Common myeloid progenitor, CD34-positive (primary cell): ENCODE measurements around the gene IL5RA.

ENCODE experiments used
- CTCF ChIA-PET: fragments of 350-600 bp; sonication (Branson Sonifier 250); formaldehyde crosslinking; loops from one replicate; lab custom pipeline; 2021; ENCODE audit warnings: antibody characterized with exemption; lab: Charles Lee
- POLR2A ChIA-PET: fragments of 350-600 bp; sonication (Branson Sonifier 250); formaldehyde crosslinking; loops from one replicate; lab custom pipeline; 2021; ENCODE audit warnings: antibody characterized with exemption; lab: Charles Lee
- DNase-seq, 3 donors: peaks; one replicate each; pipeline versions ENCODE4 v3.0.0 to v3.0.0-alpha.2; 2013
- H3K27ac ChIP-seq, 2 experiments: 1 replicate in 1 of 2; 2 replicates in 1 of 2; pipeline ENCODE4 v1.7.0; 2013; ENCODE audit warnings: inconsistent platforms in 2 of 2, low read length in 2 of 2, mild to moderate bottlenecking in 2 of 2, low read depth in 1 of 2, moderate library complexity in 1 of 2; ENCODE audit not compliant: severe bottlenecking in 2 of 2, insufficient read depth in 1 of 2, poor library complexity in 1 of 2
- H3K27me3 ChIP-seq, 5 experiments: replicated peaks in 2 of 5; 1 replicate in 3 of 5; 2 replicates in 2 of 5; pipeline versions ENCODE4 v1.6.1 to v1.7.0; 2013; ENCODE audit warnings: low read length in 4 of 5, mild to moderate bottlenecking in 2 of 5, moderate library complexity in 2 of 5, inconsistent platforms in 1 of 5; ENCODE audit not compliant: insufficient read depth in 5 of 5, control insufficient read depth in 4 of 5
- H3K36me3 ChIP-seq, 4 experiments: 1 replicate in 2 of 4; 2 replicates in 2 of 4; pipeline versions ENCODE4 v1.6.1 to v1.7.0; 2013; ENCODE audit warnings: low read length in 3 of 4, control low read depth in 1 of 4, mild to moderate bottlenecking in 1 of 4; ENCODE audit not compliant: control insufficient read depth in 4 of 4, insufficient read depth in 4 of 4
- H3K4me1 ChIP-seq, 4 experiments: 1 replicate in 3 of 4; 2 replicates in 1 of 4; pipeline versions ENCODE4 v1.6.1 to v1.7.1; 2013; ENCODE audit warnings: low read length in 3 of 4, mild to moderate bottlenecking in 3 of 4, control low read depth in 1 of 4, inconsistent platforms in 1 of 4, moderate library complexity in 1 of 4; ENCODE audit not compliant: control insufficient read depth in 4 of 4, insufficient read depth in 4 of 4; ENCODE audit errors: control extremely low read depth in 1 of 4
- H3K4me3 ChIP-seq, 7 experiments: 1 replicate in 4 of 7; 2 replicates in 3 of 7; pipeline versions ENCODE4 v1.5.1 to v1.7.0; 2013; ENCODE audit warnings: mild to moderate bottlenecking in 7 of 7, low read length in 6 of 7, moderate library complexity in 6 of 7, inconsistent platforms in 2 of 7, low read depth in 2 of 7, control low read depth in 1 of 7; ENCODE audit not compliant: insufficient read depth in 4 of 7, control insufficient read depth in 1 of 7; ENCODE audit errors: extremely low read depth in 1 of 7
- H3K9me3 ChIP-seq, 5 experiments: 1 replicate in 4 of 5; 2 replicates in 1 of 5; pipeline versions ENCODE4 v1.6.1 to v1.7.1; 2013; ENCODE audit warnings: low read length in 4 of 5, mild to moderate bottlenecking in 2 of 5, inconsistent platforms in 1 of 5, low read depth in 1 of 5, moderate library complexity in 1 of 5; ENCODE audit not compliant: control insufficient read depth in 4 of 5, insufficient read depth in 2 of 5; ENCODE audit errors: control extremely low read depth in 1 of 5
- WGBS: methylation state at CpG from one replicate; pipeline ENCODE4 v1.1.5; 2013; ENCODE audit not compliant: insufficient coverage; 5-methylcytosine and 5-hydroxymethylcytosine counted together

The IL5RA gene

DNA sequence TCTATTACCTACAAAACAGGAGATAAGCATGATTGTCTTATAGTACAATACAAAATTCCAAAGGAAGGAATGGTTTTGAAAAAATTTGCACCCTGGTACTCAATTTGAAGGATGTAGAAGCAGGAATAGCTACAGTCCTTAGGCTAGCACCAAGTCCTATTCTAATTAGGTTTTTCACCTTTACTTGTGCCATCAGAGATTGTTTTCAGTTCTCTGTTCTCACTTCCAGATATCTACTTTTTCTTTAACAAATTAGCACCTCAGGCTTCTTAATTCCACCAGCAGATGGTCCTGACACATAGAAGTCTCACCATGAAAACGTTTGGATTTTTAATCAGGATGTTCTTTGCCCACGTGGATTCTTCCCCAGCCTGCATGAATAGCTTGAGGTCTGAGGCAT is 43.8 kb downstream of the IL5RA start:
- no peaks in the 10 kb centered on the region for H3K4me1 ChIP-seq
- DNase-seq, result no peak
- no peaks in the 10 kb centered on the region for H3K9me3 ChIP-seq
- ChIA-PET POLR2A (no interaction called here), CTCF (no interaction called here)
- H3K27ac ChIP-seq, result no peak overlapping the region
- peaks cover 0 to 3% (median 0%) of the 10 kb centered on the region in 5 experiments for H3K27me3 ChIP-seq
- 76% methylated on average over 2 of the region's 2 CpGs for WGBS
- no peak overlapping the region for H3K4me3 ChIP-seq
- H3K36me3 ChIP-seq, result no peaks in the 10 kb centered on the region

GRCh38 chr3:3065876-3066275 is 44.3 kb downstream of the IL5RA start:
- no peaks in the 10 kb centered on the region for H3K36me3 ChIP-seq
- no peak overlapping the region for H3K4me3 ChIP-seq
- 86% methylated on average over 2 of the region's 2 CpGs for WGBS
- peaks cover 0 to 3% (median 0%) of the 10 kb centered on the region in 5 experiments for H3K27me3 ChIP-seq
- no peaks in the 10 kb centered on the region for H3K4me1 ChIP-seq
- ChIA-PET POLR2A (no interaction called here), CTCF (no interaction called here)
- DNase-seq, result no peak
- H3K27ac ChIP-seq, result no peak overlapping the region
- H3K9me3 ChIP-seq, result no peaks in the 10 kb centered on the region

GRCh38 chr3:3064297-3064696 is 45.9 kb downstream of the IL5RA start:
- 89% methylated on average over 3 of the region's 4 CpGs for WGBS
- CTCF ChIA-PET, result no interaction called here
- H3K36me3 ChIP-seq, result no peaks in the 10 kb centered on the region

GRCh38 chr3:3059645-3060044 is 50.5 kb downstream of the IL5RA start:
- H3K27ac ChIP-seq, result no peak overlapping the region
- 100% methylated on average over 1 of the region's 1 CpG for WGBS

More at GRCh38 chr3:3064297-3064696, 45.9 kb downstream of the IL5RA start:
- H3K4me1 ChIP-seq, result no peaks in the 10 kb centered on the region
- no peak for DNase-seq
- no peak overlapping the region for H3K4me3 ChIP-seq
- no peak overlapping the region for H3K27ac ChIP-seq
- H3K9me3 ChIP-seq, result no peaks in the 10 kb centered on the region
- POLR2A ChIA-PET, result no interaction called here
- H3K27me3 ChIP-seq, result peaks cover 0 to 3% (median 0%) of the 10 kb centered on the region in 5 experiments

GRCh38 chr3:3053974-3054373 is 56.2 kb downstream of the IL5RA start:
- no peak overlapping the region for H3K27ac ChIP-seq
- H3K36me3 ChIP-seq, result no peaks in the 10 kb centered on the region
- H3K27me3 ChIP-seq, result no peaks in the 10 kb centered on the region
- H3K4me3 ChIP-seq, result no peak overlapping the region
- no peaks in the 10 kb centered on the region for H3K4me1 ChIP-seq
- POLR2A ChIA-PET, result no interaction called here
- H3K9me3 ChIP-seq, result no peaks in the 10 kb centered on the region
- CTCF ChIA-PET, result interaction anchor here (0.6 kb wide), 1 partner anchor 19 kb away, joined by 3 read pairs; no protein-coding TSS in a partner anchor
- 88% methylated on average over 3 of the region's 4 CpGs for WGBS
- no peak for DNase-seq

More at GRCh38 chr3:3059645-3060044, 50.5 kb downstream of the IL5RA start:
- ChIA-PET POLR2A (no interaction called here), CTCF (no interaction called here)
- Histone ChIP-seq H3K9me3 (no peaks in the 10 kb centered on the region), H3K36me3 (no peaks in the 10 kb centered on the region), H3K4me1 (no peaks in the 10 kb centered on the region), H3K4me3 (no peak overlapping the region), H3K27me3 (no peaks in the 10 kb centered on the region)
- DNase-seq, result no peak

- H3K27ac ChIP-seq, result no peak overlapping the region
- H3K36me3 ChIP-seq, result no peaks in the 10 kb centered on the region
- ChIA-PET CTCF (interaction anchor here (0.7 kb wide), 1 partner anchor 35 kb away, joined by 4 read pairs; no protein-coding TSS in a partner anchor), POLR2A (no interaction called here)
- no peak for DNase-seq
- H3K4me1 ChIP-seq, result no peaks in the 10 kb centered on the region
- 94% methylated on average over 22 of the region's 25 CpGs for WGBS
- no peak overlapping the region for H3K4me3 ChIP-seq
- no peaks in the 10 kb centered on the region for H3K9me3 ChIP-seq
- no peaks in the 10 kb centered on the region for H3K27me3 ChIP-seq
Measured at GRCh38 chr3:3038201-3038991, 71.8 kb downstream of the IL5RA start.

- H3K36me3 ChIP-seq, result no peaks in the 10 kb centered on the region
- no peak for DNase-seq
- no peaks in the 10 kb centered on the region for H3K9me3 ChIP-seq
- no peaks in the 10 kb centered on the region for H3K4me1 ChIP-seq
- 93% methylated on average over 13 of the region's 13 CpGs for WGBS
- H3K27me3 ChIP-seq, result no peaks in the 10 kb centered on the region
- CTCF ChIA-PET, result no interaction called here
- POLR2A ChIA-PET, result no interaction called here
- H3K4me3 ChIP-seq, result no peak overlapping the region
- H3K27ac ChIP-seq, result no peak overlapping the region
Measured at GRCh38 chr3:3037156-3037555, 73.0 kb downstream of the IL5RA start.
